Keratinocyte (primary cell): ENCODE measurements around the gene KLHL14.

Experiments
- EZH2 ChIP-seq: IDR thresholded peaks from one replicate; pipeline ENCODE4 v1.6.1; 2012; ENCODE audit warnings: inconsistent platforms, mild to moderate bottlenecking, low read length, moderate library complexity
- TF ChIP-seq, protein P1 (sequence below), 3 experiments: IDR thresholded peaks in 1 of 3; conservative IDR thresholded peaks in 1 of 3; optimal IDR thresholded peaks in 1 of 3; 2 replicates in 2 of 3; 3 replicates in 1 of 3; pipeline versions ENCODE3 to v1.5.1; 2011; ENCODE audit warnings: low read length in 3 of 3, mild to moderate bottlenecking in 3 of 3, moderate library complexity in 2 of 3, control low read depth in 1 of 3, inconsistent platforms in 1 of 3; ENCODE audit not compliant: insufficient read depth in 2 of 3; ENCODE audit errors: extremely low read depth in 1 of 3

DNA sequence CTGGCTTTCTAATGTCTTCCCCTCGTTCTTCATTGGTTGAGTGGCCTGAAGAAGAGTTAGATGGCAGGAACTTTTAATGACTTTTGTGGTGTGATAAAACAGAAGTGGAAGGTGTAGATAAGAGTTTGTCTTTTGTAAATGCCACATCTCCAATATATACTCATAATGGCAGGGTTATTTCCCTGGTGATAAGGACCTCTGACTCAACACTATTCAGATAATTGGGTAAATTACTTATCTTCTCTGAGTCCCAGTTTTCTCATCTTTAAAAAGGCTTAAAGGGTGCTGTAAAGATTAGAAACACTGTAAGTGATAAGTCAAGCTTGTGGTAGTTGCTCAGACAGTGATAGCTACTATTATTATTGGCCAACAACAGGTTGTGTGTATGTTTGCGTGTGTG lies 9.5 kb downstream of the KLHL14 start:
- TF ChIP-seq, protein P1, sequence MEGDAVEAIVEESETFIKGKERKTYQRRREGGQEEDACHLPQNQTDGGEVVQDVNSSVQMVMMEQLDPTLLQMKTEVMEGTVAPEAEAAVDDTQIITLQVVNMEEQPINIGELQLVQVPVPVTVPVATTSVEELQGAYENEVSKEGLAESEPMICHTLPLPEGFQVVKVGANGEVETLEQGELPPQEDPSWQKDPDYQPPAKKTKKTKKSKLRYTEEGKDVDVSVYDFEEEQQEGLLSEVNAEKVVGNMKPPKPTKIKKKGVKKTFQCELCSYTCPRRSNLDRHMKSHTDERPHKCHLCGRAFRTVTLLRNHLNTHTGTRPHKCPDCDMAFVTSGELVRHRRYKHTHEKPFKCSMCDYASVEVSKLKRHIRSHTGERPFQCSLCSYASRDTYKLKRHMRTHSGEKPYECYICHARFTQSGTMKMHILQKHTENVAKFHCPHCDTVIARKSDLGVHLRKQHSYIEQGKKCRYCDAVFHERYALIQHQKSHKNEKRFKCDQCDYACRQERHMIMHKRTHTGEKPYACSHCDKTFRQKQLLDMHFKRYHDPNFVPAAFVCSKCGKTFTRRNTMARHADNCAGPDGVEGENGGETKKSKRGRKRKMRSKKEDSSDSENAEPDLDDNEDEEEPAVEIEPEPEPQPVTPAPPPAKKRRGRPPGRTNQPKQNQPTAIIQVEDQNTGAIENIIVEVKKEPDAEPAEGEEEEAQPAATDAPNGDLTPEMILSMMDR (optimal IDR thresholded peaks at IDR 0.05 in 1 of 3, IDR thresholded peaks at IDR 0.05 in 1 of 3, conservative IDR thresholded peaks at IDR 0.05 in 1 of 3; ENCODE audit: extremely low read depth in 1 of 3, insufficient read depth in 2 of 3, low read length in 3 of 3) = no peak
- TF ChIP-seq EZH2 = no peak
